Keratinocyte (primary cell): Measurements from ENCODE around the gene KIF21A.

ENCODE experiments used
- EZH2 ChIP-seq: IDR thresholded peaks from one replicate; pipeline ENCODE4 v1.6.1; 2012; ENCODE audit warnings: inconsistent platforms, mild to moderate bottlenecking, low read length, moderate library complexity
- TF ChIP-seq, protein P1 (sequence below), 3 experiments: IDR thresholded peaks in 1 of 3; conservative IDR thresholded peaks in 1 of 3; optimal IDR thresholded peaks in 1 of 3; 2 replicates in 2 of 3; 3 replicates in 1 of 3; pipeline versions ENCODE3 to v1.5.1; 2011; ENCODE audit warnings: low read length in 3 of 3, mild to moderate bottlenecking in 3 of 3, moderate library complexity in 2 of 3, control low read depth in 1 of 3, inconsistent platforms in 1 of 3; ENCODE audit not compliant: insufficient read depth in 2 of 3; ENCODE audit errors: extremely low read depth in 1 of 3

GRCh38 chr12:39380090-39380489 is 62.8 kb downstream of the KIF21A start:
- TF ChIP-seq, protein P1, sequence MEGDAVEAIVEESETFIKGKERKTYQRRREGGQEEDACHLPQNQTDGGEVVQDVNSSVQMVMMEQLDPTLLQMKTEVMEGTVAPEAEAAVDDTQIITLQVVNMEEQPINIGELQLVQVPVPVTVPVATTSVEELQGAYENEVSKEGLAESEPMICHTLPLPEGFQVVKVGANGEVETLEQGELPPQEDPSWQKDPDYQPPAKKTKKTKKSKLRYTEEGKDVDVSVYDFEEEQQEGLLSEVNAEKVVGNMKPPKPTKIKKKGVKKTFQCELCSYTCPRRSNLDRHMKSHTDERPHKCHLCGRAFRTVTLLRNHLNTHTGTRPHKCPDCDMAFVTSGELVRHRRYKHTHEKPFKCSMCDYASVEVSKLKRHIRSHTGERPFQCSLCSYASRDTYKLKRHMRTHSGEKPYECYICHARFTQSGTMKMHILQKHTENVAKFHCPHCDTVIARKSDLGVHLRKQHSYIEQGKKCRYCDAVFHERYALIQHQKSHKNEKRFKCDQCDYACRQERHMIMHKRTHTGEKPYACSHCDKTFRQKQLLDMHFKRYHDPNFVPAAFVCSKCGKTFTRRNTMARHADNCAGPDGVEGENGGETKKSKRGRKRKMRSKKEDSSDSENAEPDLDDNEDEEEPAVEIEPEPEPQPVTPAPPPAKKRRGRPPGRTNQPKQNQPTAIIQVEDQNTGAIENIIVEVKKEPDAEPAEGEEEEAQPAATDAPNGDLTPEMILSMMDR (optimal IDR thresholded peaks at IDR 0.05 in 1 of 3, IDR thresholded peaks at IDR 0.05 in 1 of 3, conservative IDR thresholded peaks at IDR 0.05 in 1 of 3; ENCODE audit: extremely low read depth in 1 of 3, insufficient read depth in 2 of 3, low read length in 3 of 3) = no peak
- no peak for TF ChIP-seq EZH2
